Esophagus (tissue), 2 donors: ENCODE results near the gene ATF1. TPM values are rescaled to one million over a fixed set of nuclear protein-coding genes. Genes with fewer than 3 reads are reported as not detected.
"Not testable (repeated sequence)": the region's sequence is repeated elsewhere in the genome, so short reads cannot be mapped to it uniquely, and the experiment has no call there.

ENCODE experiments used
- H3K27ac ChIP-seq, 2 donors: one replicate each; pipeline ENCODE4 v1.5.1; 2013; ENCODE audit warnings: low read depth in 2 of 2, mild to moderate bottlenecking in 2 of 2, inconsistent platforms in 1 of 2, low read length in 1 of 2, moderate library complexity in 1 of 2
- H3K27me3 ChIP-seq, 2 donors: one replicate each; pipeline ENCODE4 v1.6.1; 2013; ENCODE audit warnings: low read length in 2 of 2, control low read depth in 1 of 2, mild to moderate bottlenecking in 1 of 2; ENCODE audit not compliant: insufficient read depth in 2 of 2, control insufficient read depth in 1 of 2
- H3K36me3 ChIP-seq, 2 donors: one replicate each; pipeline ENCODE4 v1.6.1; 2013; ENCODE audit warnings: low read length in 1 of 2; ENCODE audit not compliant: control insufficient read depth in 2 of 2, insufficient read depth in 2 of 2
- H3K4me1 ChIP-seq, 2 donors: one replicate each; pipeline ENCODE4 v1.6.1; 2013; ENCODE audit warnings: low read length in 1 of 2; ENCODE audit not compliant: control insufficient read depth in 2 of 2, insufficient read depth in 2 of 2
- H3K4me3 ChIP-seq, 2 donors: one replicate each; pipeline ENCODE4 v1.5.1; 2013; ENCODE audit warnings: low read length in 2 of 2, mild to moderate bottlenecking in 2 of 2, low read depth in 1 of 2, moderate library complexity in 1 of 2
- H3K9me3 ChIP-seq, 2 donors: one replicate each; pipeline ENCODE4 v1.6.1; 2013; ENCODE audit warnings: mild to moderate bottlenecking in 2 of 2, low read depth in 1 of 2, low read length in 1 of 2, moderate library complexity in 1 of 2; ENCODE audit not compliant: control insufficient read depth in 2 of 2, insufficient read depth in 1 of 2
- WGBS, 2 donors: extraction: QIAGEN DNeasy Blood & Tissue Kit; methylation state at CpG; one replicate each; pipeline ENCODE4 v1.1.7; 2013; 5-methylcytosine and 5-hydroxymethylcytosine counted together
- polyA plus RNA-seq, 2 donors: library from polyadenylated mRNA; stranded (reverse); fragments of 200-250 nt; gene quantifications; one replicate each; pipeline ENCODE4 v1.2.3, GENCODE V29; 2013
- donor health status: healthy with polysubstance abuse.
- donor health status: Bipolar disorder and iron deficiency.

The ATF1 gene
- polyA plus RNA-seq, 2 donors: 4.2 to 9.7 TPM

- H3K27ac ChIP-seq: no peak overlapping the region
- peaks cover 2% of the 10 kb centered on the region in 2 donors for H3K9me3 ChIP-seq
- peaks cover 0 to 2% of the 10 kb centered on the region in 2 donors for H3K4me1 ChIP-seq
- no peaks in the 10 kb centered on the region for H3K36me3 ChIP-seq
- 53 to 55% methylated on average over 7 of the region's 7 CpGs for WGBS, 2 donors
- H3K4me3 ChIP-seq: peak overlapping the region in 1 of 2 donors; percentile 37
- no peaks in the 10 kb centered on the region for H3K27me3 ChIP-seq
These were observed 78.0 kb downstream of the ATF1 start for GRCh38 chr12:50841716-50842531.

GRCh38 chr12:50842637-50843493, 79.0 kb downstream of the ATF1 start, which contains the start of gene TMPRSS12:
TMPRSS12 (plus strand) TSS chr12:50842926; CDS start chr12:50842965, 39 bp downstream.
- peak within 1 kb of the TSS; percentile 37 to 59 for H3K4me3 ChIP-seq
- peaks cover 0 to 2% of the 10 kb centered on the region in 2 donors for H3K4me1 ChIP-seq
- H3K36me3 ChIP-seq: no peaks in the 10 kb centered on the region
- H3K27me3 ChIP-seq: no peaks in the 10 kb centered on the region
- H3K27ac ChIP-seq: peak within 1 kb of the TSS; percentile 52 to 55
- WGBS, 2 donors: 34 to 35% methylated on average over 36 of the region's 36 CpGs
- H3K9me3 ChIP-seq: peaks cover 2% of the 10 kb centered on the region in 2 donors

- H3K4me1 ChIP-seq: peaks cover 0 to 2% of the 10 kb centered on the region in 2 donors
- H3K9me3 ChIP-seq: peaks cover 2% of the 10 kb centered on the region in 2 donors
- H3K27me3 ChIP-seq: no peaks in the 10 kb centered on the region
- H3K4me3 ChIP-seq: no peak overlapping the region
- no peak overlapping the region for H3K27ac ChIP-seq
- H3K36me3 ChIP-seq: no peaks in the 10 kb centered on the region
These were observed 81.2 kb downstream of the ATF1 start for GRCh38 chr12:50845021-50845647.

- WGBS, 2 donors: 87 to 91% methylated on average over 2 of the region's 2 CpGs
- Histone ChIP-seq H3K4me1 (no peaks in the 10 kb centered on the region), H3K4me3 (no peak overlapping the region), H3K27ac (no peak overlapping the region), H3K27me3 (no peaks in the 10 kb centered on the region), H3K9me3 (no peaks in the 10 kb centered on the region), H3K36me3 (no peaks in the 10 kb centered on the region)
These were observed 85.1 kb downstream of the ATF1 start for GRCh38 chr12:50848963-50849362.

- WGBS, 2 donors: 100% methylated on average over 1 of the region's 1 CpG
- not testable (repeated sequence) for H3K9me3 ChIP-seq, H3K36me3 ChIP-seq
These were observed 91.3 kb downstream of the ATF1 start for GRCh38 chr12:50855218-50855617.

GRCh38 chr12:50855679-50856078, 91.8 kb downstream of the ATF1 start:
- not testable (repeated sequence) for H3K4me1 ChIP-seq, H3K4me3 ChIP-seq, H3K9me3 ChIP-seq, H3K27me3 ChIP-seq, H3K36me3 ChIP-seq, H3K27ac ChIP-seq
- WGBS, 2 donors: 85 to 92% methylated on average over 2 of the region's 2 CpGs

More at GRCh38 chr12:50855218-50855617, 91.3 kb downstream of the ATF1 start:
- H3K27me3 ChIP-seq, H3K4me1 ChIP-seq, H3K27ac ChIP-seq, H3K4me3 ChIP-seq: not testable (repeated sequence)

- Histone ChIP-seq H3K36me3 (no peaks in the 10 kb centered on the region), H3K4me1 (no peaks in the 10 kb centered on the region), H3K27me3 (no peaks in the 10 kb centered on the region), H3K4me3 (no peak overlapping the region), H3K9me3 (no peaks in the 10 kb centered on the region), H3K27ac (no peak overlapping the region)
- 75 to 77% methylated on average over 4 of the region's 4 CpGs for WGBS, 2 donors
These were observed 95.9 kb downstream of the ATF1 start for GRCh38 chr12:50859621-50860310.

GRCh38 chr12:50862316-50862715, 98.4 kb downstream of the ATF1 start:
- Histone ChIP-seq H3K27ac (no peak overlapping the region), H3K4me3 (no peak overlapping the region), H3K4me1 (no peaks in the 10 kb centered on the region), H3K27me3 (no peaks in the 10 kb centered on the region), H3K9me3 (no peaks in the 10 kb centered on the region), H3K36me3 (no peaks in the 10 kb centered on the region)
- WGBS, 2 donors: 68 to 87% methylated on average over 6 of the region's 6 CpGs

- 87 to 89% methylated on average over 3 of the region's 3 CpGs for WGBS, 2 donors
- Histone ChIP-seq H3K27ac (no peak overlapping the region), H3K4me1 (no peaks in the 10 kb centered on the region), H3K36me3 (no peaks in the 10 kb centered on the region), H3K9me3 (no peaks in the 10 kb centered on the region), H3K4me3 (no peak overlapping the region), H3K27me3 (no peaks in the 10 kb centered on the region)
These were observed 101.4 kb downstream of the ATF1 start for GRCh38 chr12:50865266-50865665.
